DOHH2 (cell line): ENCODE measurements around the gene BFSP1.

Experiments used
- EZH2phosphoT487 ChIP-seq: fragments of 200-600 bp; sonication (generic); IDR thresholded peaks from 2 replicates; pipeline ENCODE4 v1.6.1; 2017; ENCODE audit warnings: borderline replicate concordance, mild to moderate bottlenecking, antibody characterized with exemption, low read length, moderate library complexity, mixed read lengths
- TF ChIP-seq, protein P1 (sequence below): fragments of 200-600 bp; sonication (generic); IDR thresholded peaks from one replicate; pipeline ENCODE4 v1.5.1; 2014; ENCODE audit warnings: antibody characterized with exemption, mild to moderate bottlenecking, low read depth, low read length; ENCODE audit not compliant: poor library complexity, severe bottlenecking

DNA sequence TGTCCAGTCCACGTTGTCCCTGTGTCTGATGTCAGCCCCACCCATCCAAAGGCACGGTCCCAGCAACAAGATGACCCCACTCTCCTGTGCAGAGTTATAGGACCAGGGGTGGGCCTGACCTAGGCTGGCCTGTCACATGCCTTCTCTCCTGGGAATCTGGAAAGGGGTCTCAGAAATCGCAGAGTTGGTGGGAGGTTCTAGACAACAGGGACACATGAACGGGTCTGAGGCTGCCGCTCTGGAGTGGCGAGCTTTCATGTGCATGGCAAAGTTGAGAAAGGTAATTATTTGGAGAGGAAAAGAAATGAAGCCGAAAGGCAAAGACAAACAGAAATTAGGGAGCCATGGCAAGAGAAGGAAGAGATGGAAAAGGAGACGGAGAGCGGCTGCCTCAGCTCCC, 29.5 kb downstream of the BFSP1 start:
- TF ChIP-seq, protein P1, sequence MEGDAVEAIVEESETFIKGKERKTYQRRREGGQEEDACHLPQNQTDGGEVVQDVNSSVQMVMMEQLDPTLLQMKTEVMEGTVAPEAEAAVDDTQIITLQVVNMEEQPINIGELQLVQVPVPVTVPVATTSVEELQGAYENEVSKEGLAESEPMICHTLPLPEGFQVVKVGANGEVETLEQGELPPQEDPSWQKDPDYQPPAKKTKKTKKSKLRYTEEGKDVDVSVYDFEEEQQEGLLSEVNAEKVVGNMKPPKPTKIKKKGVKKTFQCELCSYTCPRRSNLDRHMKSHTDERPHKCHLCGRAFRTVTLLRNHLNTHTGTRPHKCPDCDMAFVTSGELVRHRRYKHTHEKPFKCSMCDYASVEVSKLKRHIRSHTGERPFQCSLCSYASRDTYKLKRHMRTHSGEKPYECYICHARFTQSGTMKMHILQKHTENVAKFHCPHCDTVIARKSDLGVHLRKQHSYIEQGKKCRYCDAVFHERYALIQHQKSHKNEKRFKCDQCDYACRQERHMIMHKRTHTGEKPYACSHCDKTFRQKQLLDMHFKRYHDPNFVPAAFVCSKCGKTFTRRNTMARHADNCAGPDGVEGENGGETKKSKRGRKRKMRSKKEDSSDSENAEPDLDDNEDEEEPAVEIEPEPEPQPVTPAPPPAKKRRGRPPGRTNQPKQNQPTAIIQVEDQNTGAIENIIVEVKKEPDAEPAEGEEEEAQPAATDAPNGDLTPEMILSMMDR, result no peak
- TF ChIP-seq EZH2phosphoT487, result no peak
